SK-N-SH treated with all-trans-retinoic acid at 6 μM for 48 hours (cell line): ENCODE measurements around the gene KDM4B.

Experiments used
- ATAC-seq: fragments of 200-7000 bp; cut with Tn5 transposase; 3 replicates; pipeline ENCODE4 v1.9.1; 2020; ENCODE audit warnings: mild to moderate bottlenecking, moderate library complexity
- ARNTL ChIP-seq: fragments of 450-650 bp; formaldehyde crosslinking; IDR thresholded peaks from 2 replicates; pipeline ENCODE4 v1.5.0; 2020; ENCODE audit warnings: low read depth, mild to moderate bottlenecking, moderate library complexity, borderline replicate concordance
- BACH2 ChIP-seq: fragments of 250-450 bp; sonication (Bioruptor Pico); IDR thresholded peaks from 2 replicates; pipeline ENCODE4 v1.9.0; 2021; ENCODE audit warnings: mild to moderate bottlenecking, borderline replicate concordance
- CSDC2 ChIP-seq: fragments of 250-450 bp; sonication (Bioruptor Pico); IDR thresholded peaks from 2 replicates; pipeline ENCODE4 v1.5.0; 2020; ENCODE audit warnings: mild to moderate bottlenecking, moderate library complexity
- GLIS3 ChIP-seq: fragments of 250-450 bp; sonication (Bioruptor Pico); IDR thresholded peaks from 2 replicates; pipeline ENCODE4 v1.5.0; 2020; ENCODE audit warnings: mild to moderate bottlenecking, moderate library complexity
- ISL1 ChIP-seq: fragments of 250-450 bp; sonication (Bioruptor Pico); IDR thresholded peaks from 2 replicates; pipeline ENCODE4 v2.1.2; 2022; ENCODE audit warnings: mild to moderate bottlenecking, moderate library complexity
- OSR1 ChIP-seq: fragments of 250-450 bp; sonication (Bioruptor Pico); IDR thresholded peaks from 2 replicates; pipeline ENCODE4 v1.8.0; 2022; ENCODE audit warnings: moderate library complexity, mild to moderate bottlenecking, inconsistent platforms
- PPARA ChIP-seq: fragments of 250-450 bp; sonication (Bioruptor Pico); IDR thresholded peaks from 2 replicates; pipeline ENCODE4 v1.5.0; 2020; ENCODE audit warnings: mild to moderate bottlenecking, borderline replicate concordance
- RARB ChIP-seq: fragments of 250-450 bp; sonication (Bioruptor Pico); IDR thresholded peaks from 2 replicates; pipeline ENCODE4 v1.8.0; 2021; ENCODE audit warnings: mild to moderate bottlenecking, moderate library complexity
- SNAI2 ChIP-seq: fragments of 250-450 bp; sonication (Bioruptor Pico); IDR thresholded peaks from 2 replicates; pipeline ENCODE4 v1.5.0; 2020; ENCODE audit warnings: mild to moderate bottlenecking, moderate library complexity
- TCF4 ChIP-seq: fragments of 250-450 bp; sonication (Bioruptor Pico); IDR thresholded peaks from 2 replicates; pipeline ENCODE4 v1.8.0; 2021; ENCODE audit warnings: mild to moderate bottlenecking, moderate library complexity, borderline replicate concordance
- TOX ChIP-seq: fragments of 250-450 bp; sonication (Bioruptor Pico); IDR thresholded peaks from 2 replicates; pipeline ENCODE4 v1.8.0; 2021; ENCODE audit warnings: mild to moderate bottlenecking, moderate library complexity, borderline replicate concordance
- TSHZ2 ChIP-seq: fragments of 250-450 bp; sonication (Bioruptor Pico); IDR thresholded peaks from 2 replicates; pipeline ENCODE4 v1.5.0; 2020; ENCODE audit warnings: mild to moderate bottlenecking, moderate library complexity
- ZC3H10 ChIP-seq: fragments of 250-450 bp; sonication (Bioruptor Pico); IDR thresholded peaks from 2 replicates; pipeline ENCODE4 v1.5.1; 2021; ENCODE audit warnings: mild to moderate bottlenecking, moderate library complexity
- ZFP3 ChIP-seq: fragments of 250-450 bp; sonication (Bioruptor Pico); IDR thresholded peaks from 2 replicates; pipeline ENCODE4 v1.5.0; 2020; ENCODE audit warnings: mild to moderate bottlenecking, moderate library complexity
- ZFP30 ChIP-seq: fragments of 450-650 bp; formaldehyde crosslinking; IDR thresholded peaks from 2 replicates; pipeline ENCODE4 v1.5.0; 2022; ENCODE audit warnings: mild to moderate bottlenecking, moderate library complexity
- ZNF565 ChIP-seq: fragments of 450-650 bp; formaldehyde crosslinking; conservative IDR thresholded peaks from 2 replicates; pipeline ENCODE4 v1.5.0; 2020; ENCODE audit warnings: low read depth, mild to moderate bottlenecking, moderate library complexity
- ZNF70 ChIP-seq: fragments of 450-650 bp; formaldehyde crosslinking; IDR thresholded peaks from 2 replicates; pipeline ENCODE4 v1.5.0; 2020; ENCODE audit warnings: mild to moderate bottlenecking, moderate library complexity
- TF ChIP-seq, protein P1 (sequence below): fragments of 250-450 bp; sonication (Bioruptor Pico); IDR thresholded peaks from 2 replicates; pipeline ENCODE4 v1.8.0; 2020; ENCODE audit warnings: mild to moderate bottlenecking, moderate library complexity, borderline replicate concordance
- TF ChIP-seq, protein P2 (sequence below): fragments of 250-450 bp; sonication (Bioruptor Pico); IDR thresholded peaks from 2 replicates; pipeline ENCODE4 v1.5.1; 2020; ENCODE audit warnings: low read depth, mild to moderate bottlenecking, moderate library complexity
- TF ChIP-seq, protein P3 (sequence below): fragments of 250-450 bp; sonication (Bioruptor Pico); IDR thresholded peaks from 2 replicates; pipeline ENCODE4 v1.8.0; 2021; ENCODE audit warnings: low read depth, mild to moderate bottlenecking, moderate library complexity, borderline replicate concordance

The KDM4B gene

DNA sequence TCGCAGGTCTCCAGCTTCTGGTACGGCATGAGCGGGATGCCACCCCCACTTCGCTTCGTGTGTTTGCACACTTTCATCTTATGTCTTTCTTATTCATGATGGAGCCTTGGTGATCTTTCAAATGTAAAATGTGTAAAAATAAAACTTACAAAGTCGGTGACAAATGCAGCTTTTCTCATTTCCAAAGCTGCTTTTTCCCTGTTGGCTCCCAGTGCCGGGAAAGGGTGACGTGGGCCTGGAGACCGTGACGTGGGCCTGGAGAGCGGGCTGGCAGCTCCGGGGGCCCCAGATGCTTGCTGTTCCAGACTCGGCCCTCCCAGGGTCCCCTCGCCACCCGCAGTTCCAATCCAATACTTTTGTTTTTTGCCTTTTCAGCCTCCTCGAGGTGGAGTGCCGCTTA lies 101.4 kb downstream of the KDM4B start (continued):
- no peak for TF ChIP-seq ZFP3 (CRISPR knock-in tag)
- no peak for TF ChIP-seq ISL1 (CRISPR knock-in tag)
- no peak for TF ChIP-seq SNAI2 (CRISPR knock-in tag)
- no peak for TF ChIP-seq ARNTL (CRISPR knock-in tag)
- no peak for TF ChIP-seq CSDC2 (CRISPR knock-in tag)
- TF ChIP-seq TOX (CRISPR knock-in tag), result no peak
- TF ChIP-seq ZFP30 (CRISPR knock-in tag), result no peak
- TF ChIP-seq BACH2 (CRISPR knock-in tag), result no peak

DNA sequence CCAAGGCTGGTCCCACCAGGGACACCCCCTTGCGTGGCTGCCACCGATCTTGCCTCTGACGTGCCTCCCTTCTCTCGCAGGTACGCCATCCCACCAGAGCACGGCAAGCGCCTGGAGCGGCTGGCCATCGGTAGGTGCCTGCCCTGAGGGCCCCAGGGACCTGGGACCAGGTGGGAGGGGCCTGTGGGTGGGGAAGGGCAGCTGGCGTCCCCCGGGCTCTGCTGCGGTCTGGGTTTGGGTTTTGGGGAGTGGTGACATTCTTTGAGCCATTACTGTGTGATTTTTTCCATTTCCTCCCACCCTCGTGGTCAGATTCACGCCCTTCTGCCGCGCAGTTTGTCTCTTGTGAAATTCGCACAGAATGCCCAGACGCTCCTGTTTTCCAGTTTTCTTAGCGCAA lies 102.0 kb downstream of the KDM4B start:
- ATAC-seq, result no peak
- TF ChIP-seq SNAI2 (CRISPR knock-in tag) (no peak), TCF4 (CRISPR knock-in tag) (no peak), ZC3H10 (CRISPR knock-in tag) (no peak), ZNF565 (CRISPR knock-in tag) (no peak), ARNTL (CRISPR knock-in tag) (no peak), GLIS3 (CRISPR knock-in tag) (no peak), ZFP30 (CRISPR knock-in tag) (no peak), ISL1 (CRISPR knock-in tag) (no peak), PPARA (CRISPR knock-in tag) (no peak), TSHZ2 (CRISPR knock-in tag) (no peak), ZNF70 (CRISPR knock-in tag) (no peak), OSR1 (CRISPR knock-in tag) (no peak)
- TF ChIP-seq, protein P1, sequence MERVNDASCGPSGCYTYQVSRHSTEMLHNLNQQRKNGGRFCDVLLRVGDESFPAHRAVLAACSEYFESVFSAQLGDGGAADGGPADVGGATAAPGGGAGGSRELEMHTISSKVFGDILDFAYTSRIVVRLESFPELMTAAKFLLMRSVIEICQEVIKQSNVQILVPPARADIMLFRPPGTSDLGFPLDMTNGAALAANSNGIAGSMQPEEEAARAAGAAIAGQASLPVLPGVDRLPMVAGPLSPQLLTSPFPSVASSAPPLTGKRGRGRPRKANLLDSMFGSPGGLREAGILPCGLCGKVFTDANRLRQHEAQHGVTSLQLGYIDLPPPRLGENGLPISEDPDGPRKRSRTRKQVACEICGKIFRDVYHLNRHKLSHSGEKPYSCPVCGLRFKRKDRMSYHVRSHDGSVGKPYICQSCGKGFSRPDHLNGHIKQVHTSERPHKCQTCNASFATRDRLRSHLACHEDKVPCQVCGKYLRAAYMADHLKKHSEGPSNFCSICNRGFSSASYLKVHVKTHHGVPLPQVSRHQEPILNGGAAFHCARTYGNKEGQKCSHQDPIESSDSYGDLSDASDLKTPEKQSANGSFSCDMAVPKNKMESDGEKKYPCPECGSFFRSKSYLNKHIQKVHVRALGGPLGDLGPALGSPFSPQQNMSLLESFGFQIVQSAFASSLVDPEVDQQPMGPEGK (CRISPR knock-in tag), result no peak
- TF ChIP-seq, all 23 proteins: peak for 0

- TF ChIP-seq, protein P2, sequence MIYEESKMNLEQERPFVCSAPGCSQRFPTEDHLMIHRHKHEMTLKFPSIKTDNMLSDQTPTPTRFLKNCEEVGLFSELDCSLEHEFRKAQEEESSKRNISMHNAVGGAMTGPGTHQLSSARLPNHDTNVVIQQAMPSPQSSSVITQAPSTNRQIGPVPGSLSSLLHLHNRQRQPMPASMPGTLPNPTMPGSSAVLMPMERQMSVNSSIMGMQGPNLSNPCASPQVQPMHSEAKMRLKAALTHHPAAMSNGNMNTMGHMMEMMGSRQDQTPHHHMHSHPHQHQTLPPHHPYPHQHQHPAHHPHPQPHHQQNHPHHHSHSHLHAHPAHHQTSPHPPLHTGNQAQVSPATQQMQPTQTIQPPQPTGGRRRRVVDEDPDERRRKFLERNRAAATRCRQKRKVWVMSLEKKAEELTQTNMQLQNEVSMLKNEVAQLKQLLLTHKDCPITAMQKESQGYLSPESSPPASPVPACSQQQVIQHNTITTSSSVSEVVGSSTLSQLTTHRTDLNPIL (CRISPR knock-in tag), result no peak
- TF ChIP-seq GLIS3 (CRISPR knock-in tag) (no peak), TOX (CRISPR knock-in tag) (no peak), TSHZ2 (CRISPR knock-in tag) (no peak), RARB (CRISPR knock-in tag) (no peak)
- TF ChIP-seq, protein P3, sequence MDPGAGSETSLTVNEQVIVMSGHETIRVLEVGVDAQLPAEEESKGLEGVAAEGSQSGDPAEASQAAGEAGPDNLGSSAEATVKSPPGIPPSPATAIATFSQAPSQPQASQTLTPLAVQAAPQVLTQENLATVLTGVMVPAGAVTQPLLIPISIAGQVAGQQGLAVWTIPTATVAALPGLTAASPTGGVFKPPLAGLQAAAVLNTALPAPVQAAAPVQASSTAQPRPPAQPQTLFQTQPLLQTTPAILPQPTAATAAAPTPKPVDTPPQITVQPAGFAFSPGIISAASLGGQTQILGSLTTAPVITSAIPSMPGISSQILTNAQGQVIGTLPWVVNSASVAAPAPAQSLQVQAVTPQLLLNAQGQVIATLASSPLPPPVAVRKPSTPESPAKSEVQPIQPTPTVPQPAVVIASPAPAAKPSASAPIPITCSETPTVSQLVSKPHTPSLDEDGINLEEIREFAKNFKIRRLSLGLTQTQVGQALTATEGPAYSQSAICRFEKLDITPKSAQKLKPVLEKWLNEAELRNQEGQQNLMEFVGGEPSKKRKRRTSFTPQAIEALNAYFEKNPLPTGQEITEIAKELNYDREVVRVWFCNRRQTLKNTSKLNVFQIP (CRISPR knock-in tag), result no peak
These were observed 102.7 kb downstream of the KDM4B start for GRCh38 chr19:5071579-5071978.

More at GRCh38 chr19:5071579-5071978, 102.7 kb downstream of the KDM4B start:
- no peak for ATAC-seq
